ENCODE measurements around the gene ICOSLG.
"Not testable (repeated sequence)": the region's sequence is repeated elsewhere in the genome, so short reads cannot be mapped to it uniquely, and the experiment has no call there.

ICOSLG gene, protein sequence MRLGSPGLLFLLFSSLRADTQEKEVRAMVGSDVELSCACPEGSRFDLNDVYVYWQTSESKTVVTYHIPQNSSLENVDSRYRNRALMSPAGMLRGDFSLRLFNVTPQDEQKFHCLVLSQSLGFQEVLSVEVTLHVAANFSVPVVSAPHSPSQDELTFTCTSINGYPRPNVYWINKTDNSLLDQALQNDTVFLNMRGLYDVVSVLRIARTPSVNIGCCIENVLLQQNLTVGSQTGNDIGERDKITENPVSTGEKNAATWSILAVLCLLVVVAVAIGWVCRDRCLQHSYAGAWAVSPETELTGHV

DNA sequence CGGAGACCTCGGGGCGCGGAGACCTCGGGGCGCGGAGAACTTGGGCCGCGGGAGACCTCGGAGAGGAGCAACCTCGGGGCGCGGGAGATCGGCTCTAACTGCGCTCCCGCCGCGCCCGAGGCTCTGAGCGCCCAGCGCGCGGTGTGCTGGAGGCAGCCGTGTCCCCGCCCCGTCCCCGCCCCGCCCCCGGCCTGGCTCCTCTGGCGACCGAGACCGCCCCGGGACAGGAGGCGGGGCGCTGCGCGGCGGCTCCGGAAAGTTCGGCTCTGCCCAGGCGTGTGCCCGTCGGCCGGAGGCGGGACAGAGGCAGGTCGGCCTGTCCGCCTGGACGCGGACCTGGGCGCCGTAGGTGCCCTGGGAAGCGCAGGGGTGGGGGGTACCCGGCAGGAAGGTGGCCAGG lies at the start of gene ICOSLG:
Gene ICOSLG (minus strand): TSS at position 102 of the 400 bp plus-strand sequence. CDS start 126 bp downstream, outside the sequence.
- not testable (repeated sequence) for DNase-seq

DNA sequence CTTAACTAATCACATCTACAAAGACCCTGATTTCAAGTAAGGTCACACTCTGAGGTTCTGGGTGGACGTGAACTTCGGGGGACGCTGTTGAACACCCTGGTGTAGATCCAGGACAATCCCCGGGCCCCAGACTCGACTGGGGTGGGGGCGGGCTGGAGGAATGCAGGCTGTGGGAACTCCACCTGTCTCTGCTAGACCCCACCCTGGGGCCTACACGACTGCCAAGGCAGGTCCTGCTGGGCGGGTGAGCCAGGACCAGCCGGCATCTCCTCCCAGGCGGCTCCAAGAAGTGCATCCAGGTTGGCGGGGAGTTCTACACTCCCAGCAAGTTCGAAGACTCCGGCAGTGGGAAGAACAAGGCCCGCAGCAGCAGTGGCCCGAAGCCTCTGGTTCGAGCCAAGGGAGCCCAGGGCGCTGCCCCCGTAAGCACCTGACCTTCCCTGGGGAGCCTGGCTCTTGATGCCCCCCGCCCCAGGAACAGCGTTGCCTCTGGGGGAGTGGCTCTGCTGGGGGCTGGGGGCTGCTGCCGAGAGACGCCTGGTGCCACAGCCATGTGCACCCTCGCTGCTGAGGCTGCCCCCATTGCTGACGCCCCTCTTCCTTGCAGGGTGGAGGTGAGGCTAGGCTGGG lies 48.8 kb upstream of the ICOSLG start:
- DNase-seq: no peak

DNA sequence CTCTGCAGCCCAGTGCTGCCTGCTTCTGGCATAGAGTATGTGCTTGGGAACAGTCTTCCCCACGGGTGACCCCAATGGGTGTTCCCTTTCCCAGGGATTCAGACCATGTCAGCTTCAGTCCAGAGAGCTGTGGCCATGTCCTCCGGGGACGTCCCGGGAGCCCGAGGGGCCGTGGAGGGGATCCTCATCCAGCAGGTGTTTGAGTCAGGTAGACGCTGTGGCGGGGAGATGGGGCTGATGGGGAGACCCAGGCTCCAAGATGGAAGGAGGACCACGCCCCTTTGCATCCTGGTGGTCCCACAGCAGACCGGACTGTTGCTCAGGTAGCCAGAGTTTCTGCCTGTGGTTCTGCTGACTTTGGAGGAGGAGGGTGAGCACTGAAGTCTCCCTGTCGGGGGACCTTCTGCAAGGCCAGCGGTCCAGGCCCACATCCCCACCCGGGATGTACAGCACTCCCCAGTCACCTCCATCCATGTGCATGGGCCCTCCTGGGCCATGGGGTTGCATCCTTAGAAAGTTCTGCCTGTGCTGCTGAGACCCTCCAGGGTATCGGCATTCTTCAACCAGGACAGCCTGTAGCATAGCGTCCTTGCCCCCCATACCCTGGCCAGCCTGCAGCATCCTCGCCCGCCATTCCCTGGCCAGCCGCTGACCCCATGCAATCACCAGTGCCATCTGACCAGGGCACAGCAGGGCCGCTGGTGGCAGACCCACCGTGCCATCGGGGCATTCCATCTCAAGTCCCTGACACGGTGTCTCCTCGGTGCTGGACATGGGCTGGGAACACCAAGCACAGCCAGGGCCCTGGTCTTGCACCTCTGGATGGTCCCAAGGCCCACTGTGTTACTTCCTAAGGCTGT lies 47.7 kb upstream of the ICOSLG start:
- DNase-seq: no peak

DNA sequence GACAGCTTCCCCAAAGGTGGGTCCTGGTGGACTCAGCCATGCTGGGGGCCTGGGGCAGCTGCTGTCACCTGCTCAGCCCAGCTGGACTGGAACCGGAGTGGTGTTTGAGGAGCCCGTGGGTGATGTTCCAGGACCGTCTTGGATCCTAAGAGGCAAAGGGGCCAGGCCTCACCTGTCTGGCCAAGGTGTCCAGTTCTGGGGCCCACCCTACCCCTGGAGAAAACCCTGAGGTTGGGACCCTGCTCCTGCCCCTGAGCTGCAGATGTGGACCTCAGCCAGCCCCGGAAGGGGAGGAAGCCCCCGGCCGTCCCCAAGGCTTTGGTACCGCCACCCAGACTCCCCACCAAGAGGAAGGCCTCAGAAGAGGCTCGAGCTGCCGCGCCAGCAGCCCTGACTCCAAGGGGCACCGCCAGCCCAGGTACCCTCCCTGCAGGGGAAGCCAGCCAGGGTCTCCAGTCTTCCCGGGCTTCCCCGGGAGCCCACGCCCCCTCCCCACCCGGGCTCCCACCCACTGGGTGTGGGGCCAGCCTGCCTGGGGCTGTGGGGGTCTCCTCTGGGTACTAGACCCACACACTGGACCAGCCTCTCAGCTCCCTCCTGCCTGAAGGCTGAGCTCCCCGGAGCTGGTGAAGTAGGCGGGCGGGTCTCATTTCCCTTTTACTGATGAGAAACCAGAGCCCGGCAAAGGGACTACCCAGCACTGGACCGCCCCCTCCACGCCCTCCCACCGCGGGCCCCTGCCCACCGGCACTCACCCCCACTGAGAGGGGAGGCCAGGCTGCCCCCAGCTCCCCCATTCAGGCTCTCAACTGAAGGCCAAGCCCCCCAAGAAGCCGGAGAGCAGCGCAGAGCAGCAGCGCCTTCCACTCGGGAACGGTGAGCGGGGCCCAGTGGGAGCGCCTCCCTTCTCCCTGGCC lies 46.2 kb upstream of the ICOSLG start:
- DNase-seq: no peak

DNA sequence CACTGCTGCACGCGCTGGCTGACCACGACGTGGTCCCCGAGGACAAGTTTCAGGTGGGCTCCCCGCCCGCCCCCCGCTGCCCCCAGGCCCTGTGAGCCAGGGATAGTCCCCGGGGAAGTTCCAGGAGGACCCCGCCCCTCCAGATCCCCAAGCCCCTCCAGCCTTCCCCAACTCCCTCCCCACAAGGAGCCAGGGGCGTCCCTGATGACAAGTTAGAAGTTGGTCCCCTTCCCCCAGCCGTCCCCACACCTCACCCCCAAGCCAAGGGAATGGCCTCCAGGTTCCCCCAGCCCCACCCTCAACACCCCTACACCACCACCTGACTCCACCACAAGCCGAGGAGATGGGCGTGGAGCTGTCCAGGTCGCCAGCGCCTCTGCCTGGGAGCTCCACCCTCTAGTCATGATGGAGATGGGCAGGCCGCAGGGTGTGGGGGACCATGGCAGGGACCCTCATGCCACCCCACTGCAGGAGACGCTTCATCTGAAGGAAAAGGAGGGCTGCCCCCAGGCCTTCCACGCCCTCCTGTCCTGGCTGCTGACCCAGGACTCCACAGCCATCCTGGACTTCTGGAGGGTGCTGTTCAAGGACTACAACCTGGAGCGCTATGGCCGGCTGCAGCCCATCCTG lies 45.5 kb upstream of the ICOSLG start:
- no peak for DNase-seq

DNA sequence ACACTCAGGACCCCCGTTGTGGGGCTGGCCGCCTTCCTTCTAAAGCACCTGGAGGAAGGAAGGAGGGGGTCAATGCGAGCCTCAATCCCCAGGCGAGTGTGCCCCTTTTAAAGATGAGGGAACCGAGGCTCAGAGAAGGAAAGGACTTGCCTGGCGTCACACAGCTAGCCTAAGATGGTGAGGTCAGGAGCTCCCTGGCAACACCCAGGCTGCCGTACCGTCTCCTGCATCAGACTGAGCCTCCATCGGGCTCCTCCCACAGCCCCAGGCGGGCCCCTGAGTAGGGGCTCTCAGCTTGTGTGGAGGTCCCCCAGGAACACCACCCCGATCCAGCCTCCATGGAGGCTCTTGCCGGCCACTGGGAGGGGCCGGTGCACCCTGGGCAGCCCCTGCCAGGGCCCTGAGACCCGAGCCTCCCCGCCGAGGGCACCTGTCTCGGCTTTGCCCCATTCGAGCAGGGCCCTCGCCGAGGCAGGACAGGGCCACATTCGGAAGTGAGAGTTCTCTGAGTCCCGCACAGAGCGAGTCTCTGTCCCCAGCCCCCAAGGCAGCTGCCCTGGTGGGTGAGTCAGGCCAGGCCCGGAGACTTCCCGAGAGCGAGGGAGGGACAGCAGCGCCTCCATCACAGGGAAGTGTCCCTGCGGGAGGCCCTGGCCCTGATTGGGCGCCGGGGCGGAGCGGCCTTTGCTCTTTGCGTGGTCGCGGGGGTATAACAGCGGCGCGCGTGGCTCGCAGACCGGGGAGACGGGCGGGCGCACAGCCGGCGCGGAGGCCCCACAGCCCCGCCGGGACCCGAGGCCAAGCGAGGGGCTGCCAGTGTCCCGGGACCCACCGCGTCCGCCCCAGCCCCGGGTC lies 44.6 kb upstream of the ICOSLG start, which contains the start of gene AIRE:
Gene AIRE (plus strand): TSS at position 739 of the 855 bp plus-strand sequence. CDS start 131 bp downstream, outside the sequence.
- DNase-seq: no peak

DNA sequence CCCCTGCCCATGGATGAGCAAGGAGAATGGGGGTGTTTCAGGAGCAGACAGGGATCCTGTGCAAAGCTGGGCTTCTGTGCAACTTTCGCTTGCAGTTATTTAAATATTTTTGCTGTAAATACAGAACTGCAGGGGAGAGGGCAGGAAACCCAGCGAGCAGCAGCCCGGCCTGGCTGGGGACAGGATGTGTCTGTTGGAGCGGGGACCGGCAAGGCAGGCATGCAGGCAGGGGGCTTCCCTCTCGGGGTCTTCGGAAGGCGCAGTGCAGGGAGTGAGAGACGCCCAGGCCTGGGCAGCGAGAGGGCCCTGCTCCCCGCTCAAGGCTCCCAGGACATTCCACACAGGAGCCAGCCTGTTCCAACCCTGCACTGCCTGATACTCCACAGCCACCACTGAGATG lies 43.2 kb upstream of the ICOSLG start:
- DNase-seq: no peak

DNA sequence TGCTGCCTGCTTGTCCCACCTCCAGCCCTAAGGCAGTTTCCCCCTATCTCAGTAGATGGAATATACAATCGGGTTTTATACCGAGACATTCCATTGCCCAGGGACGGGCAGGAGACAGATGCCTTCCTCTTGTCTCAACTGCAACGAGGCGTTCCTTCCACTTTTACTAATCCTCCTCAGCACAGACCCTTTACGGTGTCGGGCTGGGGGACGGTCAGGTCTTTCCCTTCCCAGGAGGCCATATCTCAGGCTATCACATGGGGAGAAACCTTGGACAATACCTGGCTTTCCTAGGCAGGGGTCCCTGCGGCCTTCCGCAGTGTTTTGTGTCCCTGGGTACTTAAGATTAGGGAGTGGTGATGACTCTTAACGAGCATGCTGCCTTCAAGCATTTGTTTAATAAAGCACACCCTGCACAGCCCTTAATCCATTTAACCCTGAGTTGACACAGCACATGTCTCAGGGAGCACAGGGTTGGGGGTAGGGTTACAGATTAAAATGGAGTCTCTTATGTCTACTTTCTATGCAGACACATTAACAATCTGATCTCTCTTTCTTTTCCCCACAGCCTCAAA lies 42.6 kb upstream of the ICOSLG start:
- not testable (repeated sequence) for DNase-seq

DNA sequence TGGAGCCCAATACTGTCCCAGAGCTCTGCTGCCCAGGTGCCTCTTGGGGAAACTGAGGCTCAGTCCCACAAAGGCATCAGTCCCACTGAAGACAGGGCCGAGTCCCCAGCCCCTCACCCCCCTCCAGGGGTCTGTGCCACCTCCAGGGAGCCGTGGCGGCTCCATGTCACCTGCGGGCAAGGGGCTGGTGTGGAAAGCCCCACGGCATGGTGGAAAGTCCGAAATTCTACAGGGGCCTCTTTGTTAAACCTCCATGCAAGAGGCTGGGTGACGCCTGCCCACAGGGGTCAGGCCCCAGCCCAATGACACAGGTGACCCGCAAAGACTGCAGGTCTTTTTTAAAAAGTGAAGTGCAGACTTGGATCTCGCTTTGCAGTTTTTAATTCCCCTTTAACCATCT lies 41.6 kb upstream of the ICOSLG start:
- no peak for DNase-seq

DNA sequence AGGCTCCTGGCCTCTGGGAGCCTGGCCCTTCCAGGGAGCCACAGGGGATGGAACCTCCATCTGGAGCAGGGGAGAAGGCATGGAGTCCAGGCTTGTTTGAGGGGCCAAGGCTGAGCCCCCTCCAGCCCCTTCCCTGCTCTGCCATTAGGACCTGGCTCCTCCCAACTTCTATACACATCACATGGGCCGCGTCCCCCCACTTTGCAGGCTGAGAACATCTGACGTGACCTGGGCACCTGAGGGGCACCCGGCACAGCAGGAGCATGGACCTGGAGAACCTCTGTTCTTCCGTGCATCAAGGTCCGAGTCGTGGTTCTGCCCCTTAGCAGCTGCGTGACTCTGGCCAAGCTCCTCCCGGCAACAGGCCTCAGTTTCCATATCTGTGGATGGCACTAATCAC lies 41.1 kb upstream of the ICOSLG start:
- DNase-seq: no peak

DNA sequence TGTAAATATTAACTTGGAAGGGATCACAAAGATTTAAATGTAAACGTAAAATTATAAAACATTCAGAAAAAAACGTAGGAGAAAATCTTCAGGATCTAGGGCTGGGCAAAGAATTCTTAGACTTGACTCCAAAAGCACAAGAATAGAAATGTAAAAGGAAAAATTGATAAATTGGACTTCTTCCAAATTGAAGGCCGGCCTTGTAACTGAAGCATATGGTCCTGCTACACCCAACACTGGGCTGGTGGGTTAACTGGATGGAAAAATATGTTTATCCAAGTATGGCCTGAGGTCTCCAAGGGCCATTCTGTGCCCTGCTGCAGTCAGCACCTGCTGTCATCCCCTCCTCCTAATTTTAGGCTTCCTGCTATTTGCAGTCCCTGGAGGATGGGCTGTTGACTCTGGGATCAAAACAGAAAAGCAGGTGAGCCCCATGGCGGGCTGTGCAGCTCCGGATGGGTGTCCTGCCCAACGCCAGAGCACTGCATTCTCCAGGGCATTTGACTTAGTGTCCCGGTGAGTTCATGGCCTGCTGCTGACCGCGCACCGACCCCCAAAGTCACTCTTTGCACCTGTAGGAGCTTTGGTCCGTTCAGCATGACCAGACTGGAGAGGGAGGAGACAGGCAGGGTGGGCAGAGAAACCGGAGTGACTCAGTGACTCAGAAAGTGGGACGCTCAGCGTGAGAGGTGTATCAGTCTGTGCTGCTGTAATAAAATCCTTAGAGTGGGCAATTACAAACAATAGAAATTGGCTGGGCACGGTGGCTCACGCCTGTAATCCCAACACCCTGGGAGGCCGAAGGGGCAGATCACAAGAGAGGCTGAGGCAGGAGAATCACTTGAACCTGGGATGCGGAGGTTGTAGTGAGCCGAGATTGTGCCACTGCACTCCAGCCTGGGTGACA lies 38.9 kb upstream of the ICOSLG start:
- no peak for DNase-seq

DNA sequence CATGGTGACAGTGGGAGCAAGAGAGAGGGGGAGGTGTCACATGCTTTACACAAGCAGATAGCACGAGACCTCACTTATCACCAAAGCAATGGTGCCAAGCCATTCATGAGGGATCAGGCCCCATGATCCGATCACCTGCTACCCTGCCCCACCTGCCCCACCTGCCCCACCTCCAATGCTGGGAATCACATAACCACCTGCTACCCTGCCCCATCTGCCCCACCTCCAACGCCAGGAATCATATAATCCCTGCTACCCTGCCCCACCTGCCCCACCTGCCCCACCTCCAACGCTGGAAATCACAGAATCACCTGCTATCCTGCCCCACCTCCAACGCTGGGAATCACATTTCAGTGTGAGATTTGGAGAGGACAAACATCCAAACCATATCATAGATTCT lies 34.3 kb upstream of the ICOSLG start:
- no peak for DNase-seq

DNA sequence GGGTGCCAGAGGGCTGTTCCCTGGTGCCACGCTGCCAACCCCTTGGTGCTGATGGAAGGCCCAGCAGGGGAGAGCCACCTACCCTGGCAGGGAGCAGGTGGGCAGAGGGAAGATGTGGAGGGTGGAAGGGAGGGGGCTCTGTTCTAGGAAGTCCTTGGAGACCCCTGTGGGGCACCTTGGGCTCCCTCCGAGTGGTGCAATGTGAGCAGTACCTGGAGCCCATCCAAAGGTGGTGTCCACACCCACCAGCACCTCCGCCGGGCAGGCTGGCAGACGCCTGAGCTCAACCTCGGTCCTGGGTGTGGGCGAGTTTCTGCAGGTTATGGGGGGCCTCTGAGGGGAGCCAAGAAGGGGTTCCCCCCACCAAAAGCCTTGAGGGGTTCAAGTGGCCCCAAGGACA lies 32.3 kb upstream of the ICOSLG start:
- DNase-seq: no peak

DNA sequence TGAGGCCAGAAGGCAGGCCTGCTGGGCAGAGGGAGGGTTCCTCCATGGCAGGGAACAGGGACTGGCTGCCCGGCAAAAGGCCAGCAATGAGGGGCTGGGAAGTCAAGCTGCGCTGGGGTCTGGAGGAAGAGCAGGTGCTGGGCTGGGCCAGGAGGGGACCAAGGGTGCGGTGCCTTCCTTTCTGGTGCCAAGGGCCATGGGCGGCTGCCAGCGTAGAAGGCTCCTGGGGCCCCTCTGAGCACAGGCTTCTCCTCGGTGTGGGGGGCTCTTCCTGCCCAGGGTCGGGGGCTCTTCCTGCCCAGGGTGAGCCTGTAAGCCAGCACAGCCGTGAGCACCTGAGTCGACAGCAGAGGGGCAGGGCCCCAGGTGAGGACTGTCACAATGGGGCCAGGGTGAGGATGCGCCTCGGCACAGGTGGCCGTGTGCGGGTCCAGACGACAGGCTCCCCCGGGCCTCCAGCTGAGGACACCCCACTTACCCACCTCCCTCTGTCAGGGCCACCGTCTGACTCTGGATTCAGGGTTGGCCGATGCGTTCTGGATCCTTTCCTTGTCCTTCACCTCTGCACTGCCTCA lies 31.6 kb upstream of the ICOSLG start:
- no peak for DNase-seq

DNA sequence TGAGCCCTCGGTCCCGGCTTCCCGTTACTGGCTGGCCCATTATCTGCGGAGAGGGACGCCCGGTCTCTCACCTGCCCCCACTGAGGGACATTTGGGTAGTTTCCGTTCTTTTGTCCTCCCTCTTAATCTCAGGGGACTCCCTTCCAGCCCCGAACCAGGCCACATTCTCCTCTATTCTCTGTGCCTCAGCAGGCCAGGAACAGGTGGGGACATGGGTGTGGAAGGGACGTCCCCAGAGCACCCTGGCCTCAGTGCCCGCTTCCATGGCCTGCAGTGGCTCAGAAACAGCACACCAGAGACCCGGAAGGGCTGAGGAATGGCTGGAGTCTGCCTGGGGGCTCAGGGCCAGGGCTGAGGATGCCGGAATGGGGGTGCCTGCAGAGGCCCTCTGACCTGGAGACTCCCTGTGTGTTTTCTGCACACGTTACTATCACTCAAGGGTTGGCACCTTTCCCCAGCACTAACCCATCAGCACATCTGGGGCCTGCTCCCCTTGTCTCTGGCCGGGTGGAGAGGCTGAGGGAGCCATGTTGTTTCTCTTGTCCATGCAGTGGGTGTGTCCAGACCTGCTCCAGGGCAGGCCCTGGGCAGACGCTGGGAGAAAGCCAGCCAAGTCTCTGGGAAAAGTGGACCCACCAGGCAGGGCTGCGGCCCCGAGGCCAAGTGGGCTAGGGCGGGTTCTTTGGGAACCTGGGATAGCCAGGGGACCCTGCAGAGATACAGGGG lies 31.0 kb upstream of the ICOSLG start:
- DNase-seq: no peak

DNA sequence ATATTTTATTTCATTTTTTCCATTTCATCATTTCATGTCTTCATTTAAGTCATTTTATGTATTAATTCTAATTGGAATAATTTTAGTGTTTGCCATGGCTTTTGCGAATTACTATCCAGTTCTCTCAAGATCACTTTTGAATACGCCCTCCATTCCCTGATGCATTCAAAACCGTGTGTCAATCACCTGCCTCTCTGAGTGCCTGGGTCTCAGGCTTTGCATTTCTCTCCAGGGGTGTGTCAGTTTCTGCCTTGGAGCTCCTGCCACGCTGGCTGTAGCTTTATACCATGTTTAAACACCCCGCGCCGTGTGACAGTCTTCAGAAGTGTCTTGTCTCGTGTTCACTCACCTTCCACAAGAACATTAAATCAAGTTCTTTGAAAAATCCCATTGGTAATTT lies 28.3 kb upstream of the ICOSLG start:
- DNase-seq: no peak

DNA sequence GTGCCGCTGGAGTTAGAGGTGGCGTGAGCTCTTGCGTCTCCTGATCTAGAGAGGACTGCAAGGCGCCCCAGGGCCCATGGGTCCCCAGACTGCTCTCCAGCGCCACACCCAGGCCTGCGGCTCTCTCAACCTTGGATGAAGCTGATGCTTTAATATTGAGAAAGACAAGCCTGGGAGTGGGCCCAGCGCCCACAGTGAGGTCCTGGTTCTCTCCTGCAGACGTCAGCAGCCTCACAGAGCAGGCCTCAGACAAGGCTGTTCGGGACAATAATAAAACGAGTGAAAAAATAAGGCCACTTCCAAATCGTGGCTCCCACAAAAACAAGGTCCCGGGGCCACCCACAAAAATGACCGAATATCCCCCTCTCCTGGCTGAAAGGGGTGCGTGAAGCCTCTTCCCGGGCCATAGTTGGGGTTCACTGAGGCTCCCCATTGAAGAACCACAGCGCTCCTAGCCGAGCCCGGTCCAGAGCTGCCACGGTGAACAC lies 27.0 kb upstream of the ICOSLG start:
- DNase-seq: no peak

DNA sequence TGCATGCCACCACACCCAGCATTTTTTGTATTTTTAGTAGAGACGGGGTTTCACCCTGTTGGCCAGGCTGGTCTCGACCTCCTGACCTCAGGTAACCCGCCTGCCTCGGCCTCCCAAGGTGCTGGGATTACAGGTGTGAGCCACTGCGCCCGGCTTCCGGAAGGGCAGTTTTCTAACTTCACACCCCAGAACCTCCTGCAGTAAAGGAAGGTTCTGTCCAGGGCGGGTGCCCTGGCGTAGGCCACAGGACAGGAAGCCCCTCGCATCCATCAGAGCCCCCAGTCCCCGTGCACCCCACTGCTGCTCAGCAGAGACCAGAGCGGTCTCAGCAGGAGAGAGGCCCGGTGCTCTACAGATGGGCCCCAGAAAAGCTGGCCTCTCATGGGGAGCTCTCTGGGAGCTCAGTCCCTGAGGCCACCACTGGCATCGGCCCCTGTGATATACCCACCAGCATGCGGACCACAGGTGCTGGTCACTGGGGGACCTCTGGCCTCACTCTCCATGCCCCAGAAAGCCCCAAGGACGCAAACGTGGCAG lies 25.1 kb upstream of the ICOSLG start:
- DNase-seq: no peak

Measured in activated CD4-positive, CD25-positive, alpha-beta regulatory T cell treated with anti-CD3 and anti-CD28 coated beads, Interleukin-2, amount 50 U/mL, for 72 hours (primary cell).